ENCODE measurements around the gene TMEM59.
"Not testable (repeated sequence)": the region's sequence is repeated elsewhere in the genome, so short reads cannot be mapped to it uniquely, and the experiment has no call there.

Gene TMEM59

DNA sequence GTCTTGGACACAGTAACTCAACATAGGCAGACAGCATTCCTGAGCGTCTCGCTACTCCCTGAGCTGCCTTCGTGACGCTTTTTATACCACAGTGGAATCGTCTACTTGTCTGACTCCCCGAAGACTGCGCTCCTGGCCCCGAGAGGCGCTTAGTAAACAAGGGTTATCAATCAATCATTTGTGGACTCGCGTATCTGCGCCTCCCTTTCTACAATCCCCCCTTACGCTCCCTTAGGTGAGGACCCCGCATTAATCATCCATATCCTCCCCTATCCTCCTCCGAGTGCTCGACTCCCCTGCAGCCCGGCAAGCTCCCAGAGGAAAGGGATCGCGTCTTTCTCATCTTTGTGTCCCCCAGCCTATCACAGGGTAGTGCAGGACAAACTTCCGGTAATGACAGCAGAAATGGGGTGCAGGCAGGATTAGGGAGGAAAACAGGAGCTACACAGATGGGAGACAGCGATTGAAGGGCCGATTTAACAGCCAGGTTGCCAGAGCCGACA lies 522 bp downstream of the TMEM59 start:
- DNase-seq (ENCODE audit: low read depth) = peak; percentile 39

DNA sequence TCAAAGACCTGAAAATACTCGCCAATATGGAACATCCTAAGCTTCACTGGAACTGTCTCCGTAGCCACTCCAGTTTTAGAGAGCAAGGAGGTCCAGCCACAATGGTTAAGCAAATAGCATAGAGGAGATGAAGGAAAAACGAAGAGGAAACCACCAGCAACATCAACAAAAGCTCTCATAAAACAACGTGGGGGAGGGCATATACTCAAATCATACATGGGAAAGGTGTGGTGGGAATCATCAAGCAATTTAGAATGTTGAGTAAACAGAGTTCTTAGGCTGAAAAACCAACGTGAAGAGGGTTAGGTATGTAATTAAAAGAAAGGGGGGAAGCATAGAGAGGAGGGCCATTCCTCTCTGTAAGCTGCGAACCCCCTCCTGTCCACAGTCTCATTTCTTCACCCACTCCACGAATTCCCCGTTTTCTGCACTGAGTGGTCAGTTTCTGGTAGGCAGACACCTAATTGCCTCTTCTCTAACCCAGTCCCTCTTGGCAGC lies 1.0 kb downstream of the TMEM59 start:
- DNase-seq (ENCODE audit: low read depth) = no peak

DNA sequence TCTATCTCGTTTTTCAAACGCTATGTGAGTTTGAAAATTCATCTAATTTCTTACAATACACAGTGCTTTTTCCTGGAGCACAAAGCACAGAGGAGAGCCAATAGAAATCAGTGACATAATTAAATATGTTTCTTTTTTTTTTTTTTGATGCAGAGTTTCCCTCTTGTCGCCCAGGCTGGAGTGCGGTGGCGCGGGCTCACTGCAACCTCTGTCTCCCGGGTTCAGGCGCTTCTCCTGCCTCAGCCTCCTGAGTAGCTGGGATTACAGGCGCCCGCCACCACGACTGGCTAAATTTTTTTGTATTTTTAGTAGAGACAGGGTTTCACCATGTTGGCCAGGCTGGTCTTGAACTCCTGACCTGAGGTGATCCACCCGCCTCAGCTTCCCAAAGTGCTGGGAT lies 2.6 kb downstream of the TMEM59 start:
- not testable (repeated sequence) for DNase-seq (ENCODE audit: low read depth)

DNA sequence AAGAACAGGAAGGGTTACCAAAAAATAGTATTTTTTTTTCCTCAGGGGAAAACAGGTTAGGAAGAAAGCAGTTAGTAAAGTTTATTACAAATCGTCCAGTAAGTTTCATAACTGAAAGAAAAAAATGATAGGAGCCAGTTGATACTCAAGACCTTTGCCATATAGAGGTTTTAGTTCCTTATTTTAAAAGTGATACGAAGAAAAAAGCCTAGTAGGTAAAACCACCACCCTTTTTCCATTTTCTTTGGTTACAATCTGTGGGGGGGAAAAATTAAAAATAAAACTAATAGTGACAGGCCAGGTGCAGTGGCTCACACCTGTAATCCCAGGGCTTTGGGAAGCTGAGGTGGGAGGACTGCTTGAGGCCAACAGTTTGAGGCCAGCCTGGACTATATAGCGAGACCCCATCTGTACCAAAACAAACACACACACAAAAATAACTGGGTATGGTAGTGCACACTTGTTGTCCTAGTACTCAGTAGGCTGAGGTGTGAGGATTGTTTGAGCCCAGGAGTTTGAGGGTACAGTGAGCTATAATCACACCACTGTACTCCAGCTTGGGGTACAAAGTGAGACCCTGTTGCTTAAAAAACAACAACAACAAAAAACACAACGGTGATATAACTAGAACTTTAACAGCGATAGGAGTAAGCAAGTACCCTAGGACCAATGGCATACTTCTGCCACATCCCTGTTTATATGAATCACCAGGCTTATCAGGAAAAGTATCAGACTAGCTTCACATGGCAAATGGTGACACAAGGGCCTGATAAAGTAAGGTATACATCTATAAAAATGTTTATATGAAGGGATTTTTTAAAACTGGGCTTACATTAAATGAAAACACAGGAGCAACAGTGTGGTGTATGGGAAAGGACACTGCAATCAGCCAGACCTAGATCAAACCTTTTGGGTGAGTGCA lies 5.4 kb downstream of the TMEM59 start:
- DNase-seq (ENCODE audit: low read depth) = no peak

DNA sequence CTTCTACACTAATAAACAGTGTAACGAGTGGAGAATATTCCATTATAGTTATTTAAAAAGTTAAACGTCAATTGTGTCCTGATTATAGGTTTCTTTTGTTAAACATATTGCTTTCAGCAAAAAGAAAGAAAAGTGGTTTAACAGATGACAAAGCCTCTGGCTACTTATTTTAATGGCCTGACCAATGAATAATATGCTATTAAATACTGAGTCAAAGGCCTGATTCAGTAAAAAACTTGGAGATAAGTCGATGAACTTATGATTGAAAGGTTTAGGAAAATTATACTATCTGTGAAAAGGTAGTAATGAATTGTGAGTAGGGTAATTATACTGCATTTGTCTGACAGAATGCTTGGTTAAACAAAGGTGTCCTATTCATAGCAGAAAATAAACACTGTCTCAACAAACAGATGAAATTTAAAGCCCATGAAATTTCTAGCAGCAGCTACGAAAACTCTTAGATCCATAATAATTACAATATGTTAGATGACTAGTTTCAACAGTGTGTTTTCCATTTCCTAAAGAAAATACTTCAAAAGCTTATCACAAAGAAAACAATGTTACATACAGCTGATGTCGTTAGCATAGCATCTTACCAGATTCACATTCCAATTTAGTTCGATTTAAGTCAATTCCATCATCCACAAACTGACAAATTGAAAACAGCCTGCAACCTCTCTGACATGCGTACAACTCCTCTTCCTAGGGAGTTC lies 6.2 kb downstream of the TMEM59 start:
- DNase-seq (ENCODE audit: low read depth) = no peak

DNA sequence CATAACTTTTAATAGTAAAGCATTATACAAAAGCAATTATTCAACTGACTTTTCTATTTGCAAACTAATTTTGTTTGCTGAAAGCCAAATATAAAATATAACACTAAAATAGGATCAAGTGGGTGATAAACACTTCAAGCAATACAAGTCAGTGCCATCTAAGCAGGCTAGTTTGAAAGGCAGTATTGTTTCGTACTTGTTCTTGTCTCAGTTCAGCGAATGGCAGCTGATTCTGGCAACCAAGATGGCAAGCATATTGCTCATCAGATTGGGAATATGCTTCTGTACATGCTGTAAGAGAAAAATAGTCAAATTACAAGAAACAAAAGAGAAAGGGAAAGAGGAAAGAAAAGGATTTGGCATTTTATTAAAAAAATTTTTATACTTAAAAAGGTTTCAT lies 7.5 kb downstream of the TMEM59 start:
- no peak for DNase-seq (ENCODE audit: low read depth)

DNA sequence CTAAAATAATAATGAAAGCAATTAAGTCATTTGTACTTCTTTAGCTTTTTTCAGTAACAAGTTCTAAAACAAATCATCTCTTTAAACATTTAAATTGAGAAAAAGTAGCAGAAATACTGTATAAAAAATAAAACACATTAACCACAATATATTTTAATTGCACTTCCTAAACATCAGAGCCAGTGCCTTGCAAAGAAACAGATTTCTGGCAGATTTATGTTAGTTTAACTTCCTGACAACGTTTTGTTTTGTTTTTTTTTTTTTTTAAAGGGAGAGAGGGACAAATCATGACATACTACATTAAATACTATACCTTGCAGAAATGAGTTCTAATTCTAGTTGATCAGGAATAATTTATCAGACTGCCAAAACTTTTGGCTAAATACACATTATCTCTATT lies 11.2 kb downstream of the TMEM59 start:
- DNase-seq (ENCODE audit: low read depth) = no peak

DNA sequence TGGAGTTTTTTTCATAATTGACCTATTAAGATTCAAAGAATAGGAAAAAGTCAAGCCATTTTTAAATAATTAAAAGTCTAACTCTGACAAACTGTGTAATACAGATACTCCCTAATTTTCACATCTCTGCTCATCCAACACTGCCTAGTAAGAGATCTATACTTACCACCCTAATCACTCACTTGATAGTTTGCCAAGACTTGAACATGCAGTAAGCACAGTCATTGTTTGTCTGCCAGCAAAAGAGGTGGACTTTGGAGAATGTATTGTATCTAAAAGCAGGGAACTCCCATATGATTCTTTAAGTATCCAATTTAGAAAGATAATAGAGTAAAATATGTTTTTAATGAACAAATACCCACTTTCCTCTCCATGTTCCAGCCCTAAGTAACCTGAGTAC lies 15.5 kb downstream of the TMEM59 start:
- DNase-seq (ENCODE audit: low read depth) = no peak

DNA sequence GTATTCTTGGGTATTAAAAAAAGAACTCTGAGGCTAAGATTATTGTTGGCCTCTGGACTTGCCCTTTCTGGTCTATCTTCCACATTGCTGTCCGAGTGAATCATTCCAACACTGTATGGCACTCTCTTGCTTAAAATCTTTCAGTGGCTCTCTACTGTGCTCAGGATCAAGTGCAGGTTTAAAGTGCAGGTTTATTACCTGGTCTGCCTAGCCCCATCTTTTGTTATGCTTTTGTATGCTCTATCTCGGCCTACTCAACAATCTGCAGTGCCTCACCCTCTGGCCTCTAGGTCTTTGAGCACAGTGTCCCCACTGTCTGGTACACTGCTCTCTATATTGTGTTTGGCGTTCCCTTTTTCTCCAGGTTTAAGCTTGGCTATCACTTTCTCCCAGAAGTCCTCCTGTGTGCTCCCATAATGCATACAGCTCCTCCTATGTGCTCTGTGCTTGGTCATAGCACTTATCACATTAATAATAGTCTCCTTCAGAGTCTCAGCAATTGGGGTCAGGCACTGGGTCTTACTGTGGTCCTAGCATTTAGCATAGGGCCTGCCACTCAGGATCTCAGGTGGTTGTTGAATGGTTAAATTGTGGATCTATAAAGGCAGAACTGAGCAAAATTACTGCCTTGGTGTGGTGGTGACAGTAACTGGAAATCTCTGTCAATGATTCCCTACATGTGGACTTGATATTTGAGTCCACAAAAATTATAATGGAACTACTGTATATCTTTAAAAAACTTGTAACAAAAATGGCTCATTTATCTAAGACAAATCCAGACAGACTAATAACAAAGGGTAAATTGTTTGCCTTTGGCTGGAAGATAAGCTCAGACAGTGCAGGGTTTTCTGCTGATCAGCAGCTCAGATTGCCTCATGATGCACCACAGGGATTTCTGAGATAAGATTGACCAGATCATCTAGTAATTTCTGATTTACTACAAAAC lies 24.4 kb downstream of the TMEM59 start:
- no peak for DNase-seq (ENCODE audit: low read depth)

DNA sequence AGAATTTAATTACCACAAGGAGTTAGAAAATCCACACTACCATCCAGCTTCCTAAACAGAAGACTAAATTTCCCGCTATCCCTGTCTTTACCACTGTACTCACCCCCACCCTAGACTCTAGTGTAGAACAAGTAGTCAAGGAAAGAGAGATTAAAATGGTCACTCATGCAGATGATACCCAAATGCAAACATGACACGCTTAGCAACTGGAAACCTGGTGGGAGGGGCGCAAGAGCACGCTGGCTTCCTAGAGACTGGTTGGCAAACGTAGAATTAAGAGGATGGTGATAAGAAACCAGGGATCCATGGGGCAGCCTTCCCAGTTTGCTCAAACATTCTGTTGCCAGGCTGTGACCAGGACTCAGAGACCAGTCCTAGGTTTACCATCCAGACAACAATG lies 25.2 kb downstream of the TMEM59 start:
- no peak for DNase-seq (ENCODE audit: low read depth)

DNA sequence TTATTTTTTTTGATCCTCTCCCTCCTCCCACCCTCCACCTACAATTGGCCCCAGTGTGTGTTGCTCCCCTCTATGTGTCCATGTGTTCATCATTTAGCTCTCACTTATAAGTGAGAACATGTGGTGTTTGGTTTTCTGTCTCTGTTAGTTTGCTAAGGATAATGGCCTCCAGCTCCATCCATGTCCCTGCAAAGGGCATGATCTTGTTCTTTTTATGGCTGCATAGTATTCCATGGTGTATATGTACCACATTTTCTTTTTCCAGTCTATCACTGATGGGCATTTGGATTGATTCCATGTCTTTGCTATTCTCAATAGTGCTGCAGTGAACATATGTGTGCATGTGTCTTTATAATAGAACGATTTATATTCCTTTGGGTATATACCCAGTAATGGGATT lies 28.2 kb downstream of the TMEM59 start:
- DNase-seq (ENCODE audit: low read depth) = not testable (repeated sequence)

DNA sequence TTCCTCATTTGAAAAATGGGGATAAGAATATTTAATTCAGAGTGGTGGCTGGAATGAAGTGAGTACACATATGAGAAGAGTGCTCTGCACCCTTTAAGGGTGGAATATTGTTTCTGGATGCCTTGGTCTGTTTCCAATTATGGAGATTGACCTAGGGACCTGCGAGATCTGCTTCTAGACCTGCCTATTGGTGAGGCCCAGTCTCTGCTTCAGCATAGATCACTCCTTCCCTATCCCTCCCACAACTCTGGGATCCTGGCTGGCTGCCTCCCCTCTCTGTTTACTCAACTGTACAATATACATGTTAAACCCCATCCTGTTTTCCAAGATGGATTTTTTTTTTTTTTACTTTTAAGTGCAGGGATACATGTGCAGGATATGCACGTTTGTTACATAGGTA lies 28.6 kb downstream of the TMEM59 start:
- DNase-seq (ENCODE audit: low read depth) = no peak

DNA sequence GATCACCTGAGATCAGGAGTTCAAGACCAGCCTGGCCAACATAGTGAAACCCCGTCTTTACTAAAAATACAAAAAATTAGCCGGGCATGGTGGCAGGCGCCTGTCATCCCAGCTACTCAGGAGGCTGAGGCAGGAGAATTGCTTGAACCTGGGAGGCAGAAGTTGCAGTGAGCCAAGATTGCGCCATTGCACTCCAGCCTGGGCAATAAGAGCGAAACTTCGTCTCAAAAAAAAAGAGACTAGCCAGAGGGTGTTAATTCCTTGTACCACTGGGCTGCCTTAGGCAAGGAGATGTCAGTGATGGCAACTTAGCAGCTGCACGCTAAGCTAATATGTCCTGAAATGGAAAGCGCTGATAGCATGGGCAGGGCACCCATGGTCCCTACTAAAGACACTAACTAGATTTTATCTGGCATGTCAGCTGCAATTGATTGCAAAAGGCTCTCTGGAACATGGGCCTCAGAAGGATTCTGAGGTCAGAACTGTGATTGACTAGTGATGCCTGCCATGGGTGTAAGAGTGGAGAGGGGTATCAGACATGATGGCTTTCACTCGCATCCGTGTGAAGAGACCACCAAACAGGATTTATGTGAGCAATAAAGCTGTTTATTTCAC lies 33.3 kb downstream of the TMEM59 start:
- not testable (repeated sequence) for DNase-seq (ENCODE audit: low read depth)

DNA sequence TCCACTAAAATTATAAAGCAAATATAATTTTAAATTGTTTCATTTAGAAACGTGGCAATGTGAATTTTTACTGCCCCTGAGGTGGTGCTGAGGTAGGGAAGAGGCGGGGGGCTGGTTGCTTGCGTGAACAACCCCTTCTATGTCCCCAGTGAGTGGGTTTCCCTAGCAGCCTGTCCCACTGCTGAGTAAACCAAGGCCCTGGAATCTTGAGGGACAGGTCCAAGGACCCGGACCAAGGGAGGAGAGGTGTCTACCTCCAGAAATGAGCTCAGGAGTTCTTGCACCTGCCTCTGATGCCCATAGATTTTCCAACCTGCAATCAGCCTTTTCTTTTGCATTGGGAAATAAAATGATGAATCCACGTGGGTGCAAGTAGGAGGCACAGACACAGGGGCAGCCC lies 34.4 kb downstream of the TMEM59 start:
- DNase-seq (ENCODE audit: low read depth) = no peak

DNA sequence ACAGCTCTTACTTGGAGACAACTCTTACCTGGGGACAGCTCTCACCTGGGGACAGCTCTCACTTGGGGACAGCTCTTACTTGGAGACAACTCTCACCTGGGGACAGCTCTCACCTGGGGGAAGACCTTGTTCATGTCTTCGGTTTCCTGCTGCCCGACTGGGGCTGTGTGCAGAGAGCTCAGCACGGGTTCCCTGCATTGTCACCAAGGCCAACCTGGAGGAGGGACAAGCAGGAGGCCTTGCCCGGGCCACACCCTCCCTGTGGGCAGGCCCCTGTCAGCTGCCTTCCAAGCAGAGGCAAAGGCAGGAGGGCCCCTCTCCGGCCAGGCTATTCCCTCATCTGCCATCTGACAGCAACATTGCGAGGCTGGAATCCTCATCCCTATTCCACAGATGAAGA lies 35.0 kb downstream of the TMEM59 start, which contains the start of gene LDLRAD1:
TSS of gene LDLRAD1 (minus strand) at position 208 of the 400 bp plus-strand sequence. CDS start at position 134, 74 bp downstream.
- no peak for DNase-seq (ENCODE audit: low read depth)

DNA sequence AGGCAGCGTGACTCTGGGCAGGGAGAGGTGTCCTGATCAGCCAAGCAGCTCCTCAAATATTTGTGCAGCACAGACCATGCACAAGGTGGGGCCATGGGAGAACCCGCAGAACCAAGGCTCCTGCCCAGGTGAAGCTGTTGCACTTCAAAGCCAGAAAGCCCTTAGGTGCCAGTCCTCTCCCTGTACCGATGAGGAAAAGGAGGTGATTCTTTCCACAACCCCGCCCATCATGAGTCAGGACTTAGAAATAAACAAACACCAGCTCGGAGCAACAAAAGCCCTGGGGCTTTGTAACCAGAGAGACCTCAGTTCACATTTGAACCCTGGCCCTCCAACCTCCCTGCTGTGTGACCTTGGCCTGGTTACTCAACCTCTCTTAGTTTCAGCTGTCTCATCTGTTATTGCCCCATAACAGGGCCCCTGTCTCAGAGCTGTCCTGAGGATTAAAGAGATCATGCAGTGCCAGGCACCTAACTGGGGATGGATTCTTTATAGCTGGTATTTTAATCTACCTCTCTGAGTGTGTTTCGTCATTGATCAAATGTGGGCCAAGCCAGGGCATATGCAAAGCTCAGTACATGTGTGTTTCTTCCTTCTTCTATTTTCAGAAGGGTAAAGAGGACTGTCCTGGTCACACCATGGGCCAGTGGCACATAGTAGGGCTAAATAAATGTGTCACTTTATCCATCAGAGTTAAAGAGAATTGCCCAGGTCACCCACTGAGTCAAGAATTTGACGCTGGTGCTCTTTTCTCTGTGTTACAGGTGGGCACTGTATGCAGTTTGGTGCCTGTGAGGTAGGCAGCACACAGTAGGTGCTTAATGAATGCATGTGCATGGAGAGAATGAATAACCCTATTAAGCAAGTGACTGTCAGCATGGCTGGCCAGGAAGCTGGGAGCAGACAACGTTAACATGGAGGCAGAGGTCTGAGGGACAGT lies 36.4 kb downstream of the TMEM59 start:
- DNase-seq (ENCODE audit: low read depth) = peak; percentile 11

DNA sequence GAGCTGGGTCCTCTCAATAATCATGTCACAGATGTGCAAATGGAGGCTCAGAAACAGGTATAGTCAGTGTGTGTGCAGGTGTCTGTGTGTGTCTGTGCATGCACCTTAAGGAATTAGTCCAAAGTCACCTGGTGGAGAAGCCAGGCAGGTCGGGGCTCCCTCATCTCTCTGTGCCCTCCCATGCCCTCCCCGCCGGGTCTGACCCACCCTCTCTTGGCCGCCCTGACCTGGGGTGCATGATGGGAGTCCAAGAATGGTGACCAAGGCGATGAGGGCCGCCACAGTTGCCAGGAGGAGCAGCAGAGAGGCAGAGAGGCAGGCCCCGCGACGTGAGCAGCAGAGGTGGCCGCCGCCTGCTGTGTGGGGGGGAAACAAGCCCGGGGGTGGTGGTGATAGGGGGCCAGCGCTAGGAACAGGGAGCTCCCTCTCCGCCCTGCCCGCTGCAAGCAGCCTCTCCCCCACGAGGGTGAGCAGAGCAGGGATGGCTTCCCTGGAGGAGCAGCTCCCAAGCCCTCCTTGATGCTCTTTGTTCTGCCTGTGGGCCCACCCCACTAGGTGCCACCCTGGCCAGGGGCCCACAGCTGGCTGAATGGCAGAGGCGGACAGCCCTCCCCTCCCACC lies 38.9 kb downstream of the TMEM59 start:
- DNase-seq (ENCODE audit: low read depth) = no peak

DNA sequence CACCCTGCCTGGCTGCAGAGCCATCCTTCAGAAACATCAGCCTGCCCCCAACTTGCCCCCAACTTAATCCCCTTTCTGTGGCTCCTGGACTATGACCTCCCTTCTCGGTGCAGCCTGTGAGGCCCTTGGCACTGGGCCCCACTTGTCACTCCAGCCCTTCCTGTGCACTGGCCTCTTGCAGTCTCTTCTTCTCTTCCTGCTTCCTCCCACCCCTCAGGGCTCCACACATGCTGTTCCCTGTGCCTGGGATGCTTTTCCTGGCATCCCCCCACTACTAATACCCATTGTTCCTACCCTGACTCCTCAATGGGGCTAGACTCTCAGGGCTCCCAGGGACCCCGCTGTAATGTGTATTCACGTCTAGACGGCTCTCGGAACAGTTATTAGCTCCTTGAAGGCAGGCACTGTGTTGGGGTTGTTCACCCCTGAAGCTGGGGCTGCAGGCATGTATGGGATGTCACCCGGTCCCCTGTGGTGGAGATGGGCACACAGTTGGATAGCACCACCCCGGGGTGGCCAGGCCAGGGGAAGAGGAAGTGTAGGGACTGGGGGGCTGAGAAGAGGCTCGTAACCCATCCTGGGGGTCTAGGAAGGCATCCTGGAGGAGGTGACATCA lies 39.5 kb downstream of the TMEM59 start:
- no peak for DNase-seq (ENCODE audit: low read depth)

DNA sequence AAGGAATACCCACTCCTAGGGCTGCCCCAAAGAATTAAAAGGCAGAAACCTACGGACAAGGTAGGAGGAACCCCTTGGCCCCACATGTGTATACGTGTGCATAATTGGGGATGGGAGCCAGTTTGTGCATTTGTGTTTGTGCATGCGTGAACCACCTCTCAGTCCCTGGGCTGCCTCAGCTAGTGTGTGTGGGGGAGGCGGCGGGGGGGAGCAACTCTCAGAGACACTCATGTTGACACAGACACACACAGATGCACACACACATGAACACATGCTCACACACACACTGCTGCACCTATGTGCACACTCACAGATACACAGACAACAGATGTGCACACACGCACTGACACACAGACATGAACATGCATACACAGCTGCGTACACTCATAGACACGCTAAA lies 40.1 kb downstream of the TMEM59 start:
- DNase-seq (ENCODE audit: low read depth) = no peak

All from GM04503 (cell line).